HEK293 (cell line): Measurements from ENCODE around the gene SCTR.

Experiments
- CTCF ChIA-PET: fragments of 350-600 bp; formaldehyde crosslinking; extraction: SDS; loops from one replicate; lab custom pipeline; 2021; ENCODE audit warnings: antibody characterized with exemption; lab: Yijun Ruan, JAX
- POLR2A ChIA-PET: fragments of 300-600 bp; formaldehyde crosslinking; extraction: SDS; loops from one replicate; lab custom pipeline; 2020; ENCODE audit warnings: antibody characterized with exemption, inconsistent platforms; lab: Yijun Ruan, JAX
- H3K27ac ChIP-seq: fragments of 200-500 bp; sonication (Bioruptor generic); 2 replicates; pipeline ENCODE4 v1.5.1; 2014; ENCODE audit warnings: low read depth, low read length, control low read depth, inconsistent platforms; ENCODE audit errors: extremely low read depth
- H3K36me3 ChIP-seq, 2 experiments: fragments of 200-500 bp in 1 of 2; sonication (Bioruptor generic) in 1 of 2; 1 replicate in 1 of 2; 2 replicates in 1 of 2; pipeline ENCODE4 v1.5.1; 2014 to 2017; ENCODE audit warnings: inconsistent platforms in 2 of 2, low read length in 2 of 2; ENCODE audit not compliant: control insufficient read depth in 2 of 2, insufficient read depth in 1 of 2
- H3K4me1 ChIP-seq: fragments of 200-500 bp; sonication (Bioruptor generic); 2 replicates; pipeline ENCODE4 v1.5.1; 2014; ENCODE audit warnings: mild to moderate bottlenecking, low read length, inconsistent platforms; ENCODE audit not compliant: control insufficient read depth, insufficient read depth
- H3K4me3 ChIP-seq: 2 replicates; pipeline ENCODE4 v1.5.1; 2011; ENCODE audit warnings: low read depth, mild to moderate bottlenecking, control low read depth, low read length, moderate library complexity
- H3K9me3 ChIP-seq: fragments of 200-500 bp; sonication (Bioruptor generic); 2 replicates; pipeline ENCODE4 v1.5.1; 2014; ENCODE audit warnings: low read depth, low read length, inconsistent platforms; ENCODE audit not compliant: control insufficient read depth, insufficient read depth
- GFI1B ChIP-seq: fragments of 450-650 bp; formaldehyde crosslinking; IDR thresholded peaks from 2 replicates; pipeline ENCODE4 v1.5.1; 2016; ENCODE audit warnings: missing biosample characterization, missing genetic modification characterization
- IKZF3 ChIP-seq: fragments of 450-650 bp; IDR thresholded peaks from 2 replicates; pipeline ENCODE4 v1.5.0; 2018; ENCODE audit warnings: missing biosample characterization, mild to moderate bottlenecking, missing genetic modification characterization, moderate library complexity
- KLF1 ChIP-seq: fragments of 450-650 bp; formaldehyde crosslinking; IDR thresholded peaks from 2 replicates; pipeline ENCODE4 v1.5.1; 2016; ENCODE audit warnings: missing biosample characterization, missing genetic modification characterization
- MEIS1 ChIP-seq: sonication (generic); formaldehyde crosslinking; IDR thresholded peaks from 2 replicates; pipeline ENCODE4 v1.8.1; 2022; ENCODE audit warnings: missing genetic modification reagents, mild to moderate bottlenecking, borderline replicate concordance
- PRDM1 ChIP-seq: fragments of 450-650 bp; formaldehyde crosslinking; IDR thresholded peaks from 2 replicates; pipeline ENCODE4; 2016; ENCODE audit warnings: missing biosample characterization, missing genetic modification characterization
- SP7 ChIP-seq: fragments of 450-650 bp; formaldehyde crosslinking; IDR thresholded peaks from 2 replicates; pipeline ENCODE4 v1.5.1; 2016; ENCODE audit warnings: missing biosample characterization, missing genetic modification characterization
- ZBTB17 ChIP-seq: fragments of 450-650 bp; formaldehyde crosslinking; IDR thresholded peaks from 2 replicates; pipeline ENCODE4 v1.5.1; 2016; ENCODE audit warnings: missing biosample characterization, missing genetic modification characterization
- ZBTB20 ChIP-seq: fragments of 450-650 bp; formaldehyde crosslinking; IDR thresholded peaks from 2 replicates; pipeline ENCODE4 v1.5.1; 2016; ENCODE audit warnings: missing biosample characterization, missing genetic modification characterization
- ZNF133 ChIP-seq: fragments of 450-650 bp; formaldehyde crosslinking; IDR thresholded peaks from 2 replicates; pipeline ENCODE4 v1.5.1; 2016; ENCODE audit warnings: missing biosample characterization, missing genetic modification characterization
- ZNF175 ChIP-seq: fragments of 450-650 bp; formaldehyde crosslinking; IDR thresholded peaks from 2 replicates; pipeline ENCODE4 v1.5.1; 2016; ENCODE audit warnings: missing biosample characterization, missing genetic modification characterization
- ZNF266 ChIP-seq: fragments of 450-650 bp; formaldehyde crosslinking; IDR thresholded peaks from 2 replicates; pipeline ENCODE4 v1.5.1; 2016; ENCODE audit warnings: missing biosample characterization, missing genetic modification characterization, low read depth
- ZNF350 ChIP-seq: fragments of 450-650 bp; formaldehyde crosslinking; IDR thresholded peaks from 2 replicates; pipeline ENCODE4 v1.5.0; 2017; ENCODE audit warnings: missing biosample characterization, mild to moderate bottlenecking, missing genetic modification characterization
- ZNF549 ChIP-seq: fragments of 450-650 bp; IDR thresholded peaks from 2 replicates; pipeline ENCODE4 v1.5.1; 2018; ENCODE audit warnings: missing biosample characterization, missing genetic modification characterization, mild to moderate bottlenecking, inconsistent platforms, moderate library complexity
- ZNF561 ChIP-seq: fragments of 450-650 bp; IDR thresholded peaks from 2 replicates; pipeline ENCODE4 v1.5.1; 2018; ENCODE audit warnings: missing biosample characterization, missing genetic modification characterization, borderline replicate concordance
- ZNF623 ChIP-seq: fragments of 450-650 bp; formaldehyde crosslinking; IDR thresholded peaks from 2 replicates; pipeline ENCODE4 v1.5.1; 2016; ENCODE audit warnings: missing biosample characterization, missing genetic modification characterization
- TF ChIP-seq, protein P1 (sequence below): fragments of 450-650 bp; formaldehyde crosslinking; IDR thresholded peaks from 2 replicates; pipeline ENCODE4 v1.5.1; 2016; ENCODE audit warnings: missing biosample characterization, missing genetic modification characterization
- TF ChIP-seq, protein P2 (sequence below): fragments of 450-650 bp; formaldehyde crosslinking; IDR thresholded peaks from 2 replicates; pipeline ENCODE4 v1.5.1; 2017; ENCODE audit warnings: missing biosample characterization, missing genetic modification characterization

Gene SCTR

DNA sequence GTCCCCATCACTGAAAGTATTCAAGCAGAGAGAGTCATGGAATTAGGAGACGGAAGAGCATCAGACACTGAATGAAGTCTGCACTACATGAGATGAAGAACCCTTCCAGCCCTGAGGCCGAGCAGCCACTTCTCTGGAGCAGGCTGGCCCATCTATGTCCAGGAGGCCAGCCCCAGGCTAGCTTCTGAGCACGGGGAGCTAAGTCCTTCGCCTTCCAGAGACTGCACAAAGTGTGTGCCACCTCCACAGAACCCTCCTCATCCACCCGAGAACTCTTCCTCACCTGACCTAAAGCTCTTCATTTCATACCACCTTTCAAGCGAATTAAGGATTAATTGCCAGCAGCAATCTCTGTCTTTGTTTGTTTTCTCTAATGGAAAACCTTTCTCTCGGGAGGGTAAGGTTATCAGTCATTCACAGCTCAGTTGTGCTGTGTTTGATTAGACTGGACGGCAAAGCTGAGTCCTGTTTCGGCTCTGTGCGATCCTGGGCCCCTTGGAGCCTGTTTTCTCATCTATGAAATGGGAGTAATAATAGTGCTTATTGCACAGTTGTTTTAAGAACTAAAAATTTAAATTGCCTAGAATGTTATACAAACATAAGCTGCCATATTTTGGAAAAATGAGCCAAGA is 38.0 kb downstream of the SCTR start:
- TF ChIP-seq ZNF623 (no peak), ZNF133 (no peak), KLF1 (tag by site-specific recombination) (no peak), GFI1B (tag by site-specific recombination) (no peak), ZBTB20 (tag by site-specific recombination) (no peak), ZNF549 (tag by site-specific recombination) (no peak), ZNF561 (tag by site-specific recombination) (no peak), SP7 (tag by site-specific recombination) (no peak)
- TF ChIP-seq, protein P1, sequence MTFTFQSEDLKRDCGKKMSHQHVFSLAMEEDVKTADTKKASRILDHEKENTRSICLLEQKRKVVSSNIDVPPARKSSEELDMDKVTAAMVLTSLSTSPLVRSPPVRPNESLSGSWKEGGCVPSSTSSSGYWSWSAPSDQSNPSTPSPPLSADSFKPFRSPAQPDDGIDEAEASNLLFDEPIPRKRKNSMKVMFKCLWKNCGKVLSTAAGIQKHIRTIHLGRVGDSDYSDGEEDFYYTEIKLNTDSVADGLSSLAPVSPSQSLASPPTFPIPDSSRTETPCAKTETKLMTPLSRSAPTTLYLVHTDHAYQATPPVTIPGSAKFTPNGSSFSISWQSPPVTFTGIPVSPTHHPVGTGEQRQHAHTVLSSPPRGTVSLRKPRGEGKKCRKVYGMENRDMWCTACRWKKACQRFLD (tag by site-specific recombination): no peak
- TF ChIP-seq, protein P2, sequence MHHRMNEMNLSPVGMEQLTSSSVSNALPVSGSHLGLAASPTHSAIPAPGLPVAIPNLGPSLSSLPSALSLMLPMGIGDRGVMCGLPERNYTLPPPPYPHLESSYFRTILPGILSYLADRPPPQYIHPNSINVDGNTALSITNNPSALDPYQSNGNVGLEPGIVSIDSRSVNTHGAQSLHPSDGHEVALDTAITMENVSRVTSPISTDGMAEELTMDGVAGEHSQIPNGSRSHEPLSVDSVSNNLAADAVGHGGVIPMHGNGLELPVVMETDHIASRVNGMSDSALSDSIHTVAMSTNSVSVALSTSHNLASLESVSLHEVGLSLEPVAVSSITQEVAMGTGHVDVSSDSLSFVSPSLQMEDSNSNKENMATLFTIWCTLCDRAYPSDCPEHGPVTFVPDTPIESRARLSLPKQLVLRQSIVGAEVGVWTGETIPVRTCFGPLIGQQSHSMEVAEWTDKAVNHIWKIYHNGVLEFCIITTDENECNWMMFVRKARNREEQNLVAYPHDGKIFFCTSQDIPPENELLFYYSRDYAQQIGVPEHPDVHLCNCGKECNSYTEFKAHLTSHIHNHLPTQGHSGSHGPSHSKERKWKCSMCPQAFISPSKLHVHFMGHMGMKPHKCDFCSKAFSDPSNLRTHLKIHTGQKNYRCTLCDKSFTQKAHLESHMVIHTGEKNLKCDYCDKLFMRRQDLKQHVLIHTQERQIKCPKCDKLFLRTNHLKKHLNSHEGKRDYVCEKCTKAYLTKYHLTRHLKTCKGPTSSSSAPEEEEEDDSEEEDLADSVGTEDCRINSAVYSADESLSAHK (tag by site-specific recombination): no peak
- ChIA-PET CTCF (interaction anchor here (0.5 to 4.4 kb wide), 6 partner anchors 10 to 835 kb away, joined by 3 to 42 read pairs (median 3); no protein-coding TSS in a partner anchor), POLR2A (no interaction called here)
- no peaks in the 10 kb centered on the region for H3K4me1 ChIP-seq
- H3K4me3 ChIP-seq: no peak overlapping the region
- H3K27ac ChIP-seq: no peak overlapping the region
- no peaks in the 10 kb centered on the region for H3K9me3 ChIP-seq
- no peaks in the 10 kb centered on the region for H3K36me3 ChIP-seq

DNA sequence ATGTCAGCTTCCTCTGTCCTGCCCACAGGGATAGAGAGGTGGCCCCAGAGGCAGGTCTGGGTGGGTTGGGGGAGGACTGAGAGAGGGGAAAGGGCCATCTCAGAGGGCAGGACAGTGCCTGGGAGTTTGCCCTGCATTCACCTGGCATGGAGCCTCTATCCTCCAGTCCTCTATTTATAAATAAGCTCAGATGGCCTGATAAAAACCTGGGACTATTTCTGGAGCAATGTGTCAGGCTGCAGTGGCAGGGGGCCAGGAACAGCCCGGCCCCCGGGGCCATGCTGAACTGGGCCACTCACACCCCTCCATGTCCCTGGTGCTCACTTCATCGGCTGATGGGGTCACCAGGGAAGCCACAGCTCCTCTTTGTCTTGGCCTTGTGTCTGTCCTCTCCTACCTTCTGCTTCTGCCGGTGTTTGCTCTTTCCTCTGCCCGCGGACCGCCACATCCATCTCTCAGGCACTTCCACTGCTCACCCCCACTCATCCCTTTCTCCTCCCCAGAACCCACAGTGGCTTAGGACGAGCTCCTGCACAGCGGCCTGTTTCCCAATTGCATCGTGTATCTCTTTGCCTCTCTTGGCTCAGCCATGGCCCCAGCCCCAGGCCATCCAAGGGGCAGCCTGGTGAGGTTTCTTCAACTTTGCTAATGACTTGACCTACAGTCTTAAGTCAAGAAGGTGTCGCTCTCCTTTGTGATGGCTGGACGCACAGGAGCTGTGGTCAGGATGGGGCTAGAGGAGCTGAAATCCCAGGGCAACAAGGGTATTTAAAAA is 38.8 kb downstream of the SCTR start:
- TF ChIP-seq ZNF350 (no peak), ZNF266 (tag by site-specific recombination) (no peak), PRDM1 (tag by site-specific recombination) (no peak), MEIS1 (no peak), IKZF3 (tag by site-specific recombination) (no peak), ZNF175 (tag by site-specific recombination) (no peak), ZBTB17 (tag by site-specific recombination) (no peak)
- TF ChIP-seq, protein P1 (tag by site-specific recombination): no peak
- POLR2A ChIA-PET: no interaction called here
- Histone ChIP-seq H3K4me1 (no peaks in the 10 kb centered on the region), H3K36me3 (no peaks in the 10 kb centered on the region), H3K4me3 (no peak overlapping the region), H3K27ac (no peak overlapping the region), H3K9me3 (no peaks in the 10 kb centered on the region)
- CTCF ChIA-PET: interaction anchor here (0.5 to 4.4 kb wide), 5 partner anchors 9 to 462 kb away, joined by 3 to 42 read pairs (median 4); no protein-coding TSS in a partner anchor
